HG03175 (cell line): ENCODE data around the gene EHD4.

Experiments used
- ATAC-seq: cut with Tn5 transposase; IDR thresholded peaks from one replicate; pipeline ENCODE4 v1.9.1; 2021; ENCODE audit warnings: mild to moderate bottlenecking, moderate library complexity; ENCODE audit not compliant: unreplicated experiment

The EHD4 gene

DNA sequence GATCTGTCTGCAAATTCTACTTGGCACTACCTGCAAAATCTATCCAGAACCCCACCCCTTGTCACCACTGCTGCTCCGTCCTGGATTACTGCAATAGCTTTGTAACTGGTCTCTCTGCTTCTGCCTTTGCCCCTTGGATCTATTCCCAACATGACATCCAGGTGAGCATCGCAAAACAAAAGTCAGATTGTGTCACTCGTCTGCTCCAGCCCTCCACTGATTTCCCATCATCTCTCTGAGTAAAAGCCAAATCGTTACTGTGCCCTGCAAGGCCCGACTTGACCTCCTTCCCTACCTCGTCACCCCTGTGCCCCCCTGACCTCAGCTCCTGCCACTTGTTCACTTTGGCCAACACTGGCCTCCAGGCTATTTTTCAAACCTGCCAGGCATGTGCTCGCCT lies 87.9 kb downstream of the EHD4 start:
- no peak for ATAC-seq

DNA sequence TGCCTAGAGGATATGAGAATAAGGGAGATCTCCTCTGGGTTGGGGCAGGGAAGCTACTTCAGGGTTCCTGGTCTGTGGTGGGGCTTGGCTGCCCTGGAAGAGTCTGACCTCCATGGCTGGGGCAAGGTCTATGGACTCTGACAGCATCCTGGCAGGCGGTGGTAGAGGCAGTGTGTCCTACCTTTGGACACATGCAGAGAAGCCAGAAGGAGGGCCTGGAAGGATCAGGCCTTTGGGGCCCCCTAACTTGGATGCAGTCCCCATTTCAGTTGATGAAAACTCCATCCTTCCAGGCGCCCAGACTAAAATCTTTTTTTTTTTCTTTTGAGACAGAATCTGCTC lies 88.9 kb downstream of the EHD4 start:
- ATAC-seq = no peak

DNA sequence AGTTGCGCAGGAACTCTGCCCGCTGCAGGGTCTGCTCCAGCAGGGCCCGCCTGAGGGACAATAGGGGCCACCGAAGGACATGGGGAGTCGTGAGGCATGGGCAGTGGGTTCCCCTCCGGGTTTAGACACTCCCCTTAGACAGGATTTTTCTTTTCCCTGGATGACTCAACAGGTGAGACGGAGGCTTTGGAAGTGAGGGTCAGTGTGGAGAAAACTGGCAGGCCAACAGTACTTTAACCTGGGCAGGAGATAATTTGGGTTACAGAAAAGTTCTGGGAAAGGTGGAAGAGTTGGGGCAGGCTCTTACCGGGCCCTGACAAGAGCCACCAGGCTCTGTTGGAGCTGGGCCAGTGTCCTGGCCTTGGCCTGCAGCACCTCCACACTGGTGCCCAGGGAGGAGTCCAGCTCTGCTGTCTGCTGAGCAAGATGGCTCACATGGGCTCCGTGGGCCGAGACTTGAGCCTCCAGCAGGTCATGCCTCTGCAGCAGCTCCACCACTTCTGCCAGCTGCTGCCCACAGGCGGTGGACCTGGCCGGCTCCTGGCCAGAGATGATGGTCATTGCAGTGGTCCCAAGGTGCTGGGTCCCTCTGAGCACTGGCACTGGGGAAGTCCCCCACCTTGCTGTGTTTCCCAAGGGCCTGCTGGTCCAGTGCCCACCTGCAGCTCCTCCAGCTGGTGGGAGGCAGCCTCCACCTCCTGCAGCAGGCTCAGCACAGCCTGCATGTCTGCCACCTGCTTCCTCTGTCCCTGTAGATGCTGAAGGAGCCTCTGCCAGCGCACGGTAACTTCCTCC lies 89.5 kb downstream of the EHD4 start:
- ATAC-seq = no peak

DNA sequence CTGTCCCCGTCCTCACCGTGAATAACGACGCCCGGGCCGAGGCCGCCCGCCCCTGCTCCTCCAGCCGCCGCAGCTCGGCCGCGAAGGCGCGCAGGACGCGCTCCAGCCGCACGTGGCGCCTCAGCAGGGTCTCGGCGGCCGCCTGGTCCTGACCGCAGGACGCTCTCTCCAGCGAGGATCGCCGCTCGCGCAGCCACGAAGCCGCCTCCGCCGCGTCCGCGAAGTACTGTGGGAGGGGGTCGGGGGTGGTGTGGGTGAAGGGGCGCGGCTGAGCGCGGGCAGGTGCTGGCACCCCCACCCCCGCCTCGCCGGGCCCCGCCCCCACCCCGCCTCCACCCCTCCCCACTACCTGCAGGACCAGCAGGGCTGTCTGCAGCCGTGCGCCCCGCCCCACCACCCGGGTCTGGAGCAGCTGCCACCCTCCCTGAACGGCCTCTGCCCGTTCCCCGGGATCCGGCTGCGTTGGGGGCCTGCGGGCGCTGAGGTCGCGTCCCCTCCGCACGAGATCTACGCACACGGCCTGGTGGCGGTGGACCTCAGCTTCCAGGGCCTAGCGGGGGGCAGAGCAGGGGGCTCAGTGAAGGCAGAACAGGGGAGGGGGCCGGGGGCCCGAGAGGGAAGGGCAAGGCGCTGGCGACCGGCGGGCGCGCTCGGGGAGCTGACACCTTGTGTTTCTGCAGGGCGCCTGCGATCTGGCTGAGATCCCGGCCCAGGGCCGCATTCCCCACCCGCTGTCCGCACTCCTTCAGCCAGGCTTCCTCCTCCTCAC lies 90.3 kb downstream of the EHD4 start:
- no peak for ATAC-seq

DNA sequence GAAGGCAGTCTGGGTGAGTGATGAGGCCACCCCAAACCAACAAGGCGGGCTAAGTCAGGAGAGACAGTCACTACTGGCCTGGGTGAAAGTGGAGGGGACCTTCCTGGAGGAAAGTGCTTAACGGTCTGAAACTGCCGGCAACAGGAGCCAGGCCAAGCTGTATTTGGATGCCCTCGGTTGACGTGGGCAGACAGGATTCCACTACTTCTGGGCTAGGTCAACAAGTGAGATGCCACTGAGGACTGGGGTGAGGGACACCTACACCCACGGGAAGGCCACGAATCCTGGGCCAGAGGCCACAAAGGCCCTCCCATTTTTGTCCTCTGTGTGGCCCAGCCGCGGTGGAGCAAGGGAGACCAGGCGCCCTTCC lies 90.8 kb downstream of the EHD4 start:
- no peak for ATAC-seq

DNA sequence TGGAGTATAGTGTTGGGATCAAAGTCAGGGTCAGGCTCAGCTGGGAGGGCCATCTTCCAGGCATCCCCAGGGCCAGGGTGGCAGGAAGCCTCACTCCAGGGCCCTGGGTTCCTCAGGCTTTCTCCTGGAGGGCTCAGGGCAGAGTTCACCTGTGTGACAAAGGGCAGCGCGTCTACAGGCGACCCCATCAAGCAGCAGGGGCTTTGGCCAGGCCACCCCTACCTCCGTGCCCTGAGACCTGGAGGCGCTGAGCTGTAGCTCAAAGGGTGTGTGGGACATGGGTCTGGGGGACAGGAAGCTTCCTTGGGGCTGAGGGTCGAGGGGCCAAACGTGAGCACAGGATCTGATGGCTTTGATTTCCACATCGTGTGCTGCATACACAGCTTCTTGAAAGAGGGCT lies 91.3 kb downstream of the EHD4 start:
- no peak for ATAC-seq

DNA sequence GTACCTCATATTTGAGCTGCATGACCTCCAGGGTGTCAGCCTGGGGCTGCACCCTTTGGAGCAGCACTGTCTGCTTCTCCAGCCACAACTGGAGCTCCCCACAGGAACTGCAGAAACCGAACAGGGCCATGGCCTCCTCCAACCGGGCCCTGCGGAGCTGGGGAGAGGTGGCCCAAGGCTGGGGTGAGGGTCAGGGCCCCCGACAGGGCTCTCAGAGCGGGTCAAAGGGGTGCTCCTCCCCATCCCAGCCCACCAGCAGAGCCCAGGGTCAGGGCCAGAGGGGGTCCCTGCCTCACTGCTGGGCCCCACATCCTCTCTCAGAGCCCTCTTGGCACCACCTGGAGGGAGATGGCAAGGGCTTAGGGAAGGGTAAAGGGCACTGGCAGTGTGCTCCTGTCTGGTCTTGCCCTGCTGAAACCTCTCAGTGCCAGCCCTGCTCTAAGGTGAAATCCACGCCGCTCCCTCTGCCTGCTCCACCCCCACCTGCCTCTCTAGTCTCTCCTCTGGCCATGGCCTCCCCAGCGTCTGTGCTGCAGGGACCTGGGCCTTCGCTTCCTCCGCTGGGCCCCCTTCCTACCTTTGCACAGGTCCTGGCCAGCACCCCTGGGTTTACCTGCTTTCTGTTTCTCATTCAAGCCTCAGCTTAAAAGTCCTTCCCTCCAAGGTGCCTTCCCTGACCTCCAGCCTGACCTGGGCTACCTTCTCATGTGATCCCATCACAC lies 92.0 kb downstream of the EHD4 start:
- no peak for ATAC-seq

DNA sequence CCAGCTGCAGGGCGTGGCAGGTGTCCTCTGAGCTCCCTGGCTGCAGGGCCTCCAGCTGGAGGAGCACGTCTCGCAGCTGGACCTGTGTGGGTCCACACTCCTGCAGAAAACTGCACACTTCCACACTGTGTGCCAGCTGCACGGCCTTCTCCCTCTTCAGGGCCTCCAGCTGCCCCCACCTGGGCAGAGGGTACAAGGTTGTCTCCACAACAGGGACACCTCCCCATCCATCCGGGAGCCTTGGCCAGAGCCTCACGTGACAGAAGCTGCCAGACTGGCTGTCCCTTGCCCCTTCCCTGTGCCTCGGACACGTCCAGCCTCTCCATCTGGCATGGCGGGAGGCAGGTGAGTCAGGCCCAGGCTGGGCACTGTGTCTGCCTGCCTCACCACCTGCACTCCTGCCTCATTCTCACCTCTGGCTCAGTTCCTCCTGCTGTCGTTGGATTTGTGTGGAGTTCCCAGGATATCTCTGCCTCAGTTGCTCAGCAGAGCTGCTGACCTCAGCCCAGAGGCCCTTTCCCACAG lies 93.0 kb downstream of the EHD4 start:
- ATAC-seq = no peak

DNA sequence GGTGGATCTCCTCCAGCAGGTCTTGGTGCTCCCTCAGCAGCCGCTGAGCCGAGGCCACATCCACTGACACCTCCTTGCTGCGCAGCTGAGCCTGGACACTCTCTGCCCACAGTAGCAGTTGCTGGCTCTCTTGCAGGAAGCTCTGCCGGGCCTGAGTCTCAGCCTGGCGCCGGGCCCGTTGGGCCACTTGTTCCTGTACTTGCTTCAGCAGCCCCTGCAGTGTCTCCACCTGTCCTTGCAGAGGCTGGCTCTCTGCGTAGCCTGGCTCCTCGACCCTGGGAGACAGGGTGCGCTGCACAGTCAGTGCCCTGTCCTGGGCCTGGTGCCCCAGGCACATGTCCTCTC lies 94.0 kb downstream of the EHD4 start:
- no peak for ATAC-seq

DNA sequence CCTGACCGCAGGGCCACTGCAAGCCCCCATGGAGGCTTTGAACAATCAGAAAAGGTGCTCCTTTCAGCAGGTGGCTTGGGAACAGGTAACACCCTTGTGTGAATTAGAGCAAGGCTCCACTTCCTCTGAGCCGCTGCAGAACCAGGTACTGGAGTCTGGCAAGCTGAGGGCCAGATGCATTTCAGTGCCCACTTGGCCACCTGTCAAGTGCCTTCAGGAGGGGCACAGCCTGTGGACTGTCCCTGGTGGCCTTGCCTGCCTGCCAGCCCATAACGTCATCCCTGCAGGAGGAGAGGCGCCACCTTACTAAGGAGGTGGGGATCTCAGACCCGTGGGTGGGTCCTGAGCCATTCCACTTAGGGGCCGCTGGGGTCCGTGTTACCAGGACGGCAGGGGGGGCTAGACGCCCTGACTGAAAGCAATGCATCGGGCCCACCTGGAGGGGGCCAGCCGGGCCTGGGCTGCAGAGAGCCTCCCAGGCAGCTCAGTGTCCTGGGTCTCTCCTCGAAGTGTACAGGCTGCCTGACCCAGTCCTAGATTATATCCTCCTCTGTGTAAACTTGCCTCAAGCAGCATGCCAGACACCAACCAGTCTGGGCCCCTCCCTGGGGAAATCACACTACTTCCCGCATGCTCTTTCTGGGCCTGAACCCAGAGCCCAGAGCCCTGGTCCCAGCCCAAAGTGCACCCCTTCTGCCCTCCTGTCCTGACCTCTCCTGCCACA lies 94.6 kb downstream of the EHD4 start:
- ATAC-seq = no peak

DNA sequence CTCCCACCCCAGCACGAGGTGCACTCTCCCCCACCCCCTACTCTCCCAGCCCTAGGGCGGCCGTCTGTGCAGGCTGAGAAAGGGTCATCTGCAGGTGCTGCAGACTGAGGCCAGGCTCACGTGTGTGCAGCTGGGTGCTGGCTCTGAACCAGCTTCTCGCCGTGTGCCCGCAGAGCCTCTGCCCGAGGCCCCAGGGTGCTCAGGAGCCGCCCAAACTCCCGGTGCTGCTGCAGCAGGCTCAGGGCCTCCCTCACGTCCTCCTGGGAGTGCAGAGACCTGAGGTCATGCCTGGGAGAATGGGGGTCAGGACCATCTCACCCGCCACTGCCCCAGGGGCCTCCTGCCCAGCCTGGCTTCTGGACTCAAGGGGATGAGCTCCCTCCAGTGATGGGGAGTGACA lies 95.7 kb downstream of the EHD4 start:
- ATAC-seq = no peak

DNA sequence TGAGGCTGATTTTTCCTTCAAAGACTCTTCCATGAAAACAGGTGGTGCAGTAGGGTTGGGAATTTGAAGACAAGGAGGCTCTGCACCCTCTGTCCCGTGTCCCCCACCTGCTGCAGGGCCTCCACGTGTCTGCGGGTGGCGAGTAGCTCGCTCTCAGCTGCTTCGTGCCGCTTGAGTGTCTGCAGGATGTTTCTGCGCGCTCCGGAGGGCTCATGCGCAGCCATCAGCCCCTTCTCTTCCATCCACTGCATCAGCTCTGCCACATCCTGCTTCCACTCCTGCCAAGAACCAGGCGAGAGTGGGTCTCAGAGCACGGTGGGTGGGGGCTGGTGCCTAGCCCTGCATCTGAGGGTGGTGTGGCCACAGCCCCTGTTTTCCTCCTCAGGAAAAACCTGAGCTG lies 96.3 kb downstream of the EHD4 start:
- ATAC-seq = no peak

DNA sequence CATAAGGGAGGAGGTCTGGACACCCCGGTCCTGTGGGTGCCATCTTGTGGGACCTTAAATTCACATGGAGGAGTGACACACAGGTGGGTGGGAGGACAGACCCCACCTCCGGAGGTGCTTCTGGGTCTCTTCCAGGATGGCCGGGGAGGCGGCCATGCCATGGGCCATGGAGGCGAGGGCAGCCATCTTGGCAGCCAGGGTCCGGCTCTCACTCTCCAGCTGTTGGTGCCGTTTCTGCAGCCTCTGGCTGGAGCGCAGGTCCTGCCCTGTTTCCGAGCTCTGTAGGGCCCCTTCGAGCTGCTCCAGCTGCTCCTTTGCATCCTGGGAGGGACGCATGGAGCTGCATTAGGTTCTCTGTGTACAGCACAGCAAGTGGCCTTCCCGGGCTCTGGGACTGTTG lies 97.6 kb downstream of the EHD4 start:
- ATAC-seq = no peak

DNA sequence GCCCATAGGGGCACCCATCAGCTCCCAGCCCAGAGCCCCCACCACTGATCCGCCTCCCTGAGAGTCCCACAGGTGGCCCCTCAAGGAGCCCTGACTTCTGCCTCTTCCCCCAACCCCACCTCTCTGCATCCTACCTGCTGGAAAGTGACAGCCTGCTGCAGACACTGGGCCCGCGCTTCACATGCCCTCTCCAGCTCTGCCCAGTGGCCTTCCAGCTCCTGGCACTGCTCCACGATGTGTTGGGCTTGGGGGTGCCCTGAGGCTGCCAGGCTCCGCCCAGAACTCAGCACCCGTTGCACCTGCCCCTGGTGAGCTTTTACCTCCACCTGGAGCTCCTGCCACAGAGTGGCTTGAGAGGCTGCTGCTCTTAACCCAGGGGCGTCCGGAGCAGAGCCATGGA lies 98.6 kb downstream of the EHD4 start:
- no peak for ATAC-seq

DNA sequence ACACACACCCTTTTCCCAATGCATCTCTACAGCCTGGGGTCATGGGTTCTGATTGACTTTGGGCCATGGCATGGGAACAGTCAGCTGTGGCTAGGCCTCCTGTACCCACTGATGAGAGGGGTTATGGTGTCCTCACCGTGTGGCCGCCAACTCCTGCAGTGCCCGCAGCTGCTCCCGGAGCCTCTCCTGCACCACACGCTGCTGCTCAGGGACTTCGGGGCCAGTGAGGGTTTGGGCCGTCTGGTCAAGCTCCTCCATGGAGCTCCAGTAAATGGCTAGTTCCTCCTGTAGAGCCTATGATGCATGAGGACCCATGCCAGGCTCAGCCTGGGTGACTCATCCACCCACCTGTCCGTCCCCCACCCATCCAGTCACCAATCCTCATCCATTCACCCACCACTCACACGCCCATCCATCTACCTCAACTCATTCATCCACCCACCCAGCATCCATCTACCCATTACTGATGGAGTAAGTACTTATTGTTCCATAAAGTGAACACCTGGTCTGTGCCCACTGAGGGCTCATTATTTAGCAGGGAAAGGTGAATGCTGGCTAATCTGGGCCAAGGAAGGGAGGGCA lies 100.1 kb downstream of the EHD4 start:
- no peak for ATAC-seq

DNA sequence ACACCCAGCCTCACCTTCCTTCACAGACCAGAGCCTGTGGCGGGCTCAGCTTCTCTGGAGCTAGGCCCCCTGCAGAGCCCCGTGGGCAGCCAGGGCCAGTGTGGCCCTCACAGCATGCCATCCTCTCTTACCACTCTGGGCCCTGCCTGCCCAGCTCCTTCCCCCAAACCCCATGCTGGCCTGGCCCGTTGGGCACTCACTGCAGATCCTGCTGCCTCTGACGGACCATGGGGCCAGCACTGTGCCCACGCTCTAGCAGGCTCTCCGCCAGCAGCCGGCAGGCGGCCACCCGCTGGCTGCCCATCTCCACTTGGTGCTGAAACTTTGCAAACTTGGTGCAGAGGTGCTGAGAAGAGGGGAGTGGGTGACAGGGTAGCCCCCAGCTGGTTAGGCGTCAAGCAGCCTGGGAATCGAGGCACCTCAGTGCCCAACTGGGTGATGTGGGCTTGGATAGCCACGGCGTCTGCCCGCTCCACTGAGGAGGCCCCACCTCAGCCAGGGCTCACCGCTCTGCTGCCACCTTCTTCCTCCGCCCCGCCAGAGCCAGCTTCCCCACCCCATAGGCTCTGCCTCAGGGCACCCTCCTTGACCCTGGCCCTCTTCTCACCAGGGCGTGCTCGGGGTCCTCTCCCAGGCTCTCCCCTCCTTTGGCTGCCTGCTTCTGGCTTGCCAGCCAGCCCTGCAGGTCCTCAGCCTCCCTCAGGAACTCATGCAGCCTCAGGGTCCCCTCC lies 101.0 kb downstream of the EHD4 start:
- ATAC-seq = no peak

DNA sequence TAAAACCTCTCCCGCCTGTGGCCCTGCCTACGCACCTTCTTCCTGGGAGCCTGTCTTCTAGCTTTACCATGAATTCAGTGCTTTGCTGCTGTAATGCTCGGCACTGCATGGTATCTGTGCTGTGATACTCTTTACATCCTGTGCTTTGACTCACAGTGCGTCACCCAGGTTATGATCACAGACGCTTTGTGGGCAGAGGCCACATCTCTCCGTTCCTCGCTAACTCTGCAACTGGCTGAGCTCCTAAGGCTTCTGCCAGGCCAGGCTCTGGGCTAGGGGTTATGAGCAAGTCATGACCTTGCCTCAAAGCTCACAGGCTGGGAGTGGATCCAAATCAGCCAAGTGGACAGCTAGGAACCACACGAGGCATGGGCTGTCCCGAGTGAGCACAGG lies 101.7 kb downstream of the EHD4 start:
- ATAC-seq = no peak

DNA sequence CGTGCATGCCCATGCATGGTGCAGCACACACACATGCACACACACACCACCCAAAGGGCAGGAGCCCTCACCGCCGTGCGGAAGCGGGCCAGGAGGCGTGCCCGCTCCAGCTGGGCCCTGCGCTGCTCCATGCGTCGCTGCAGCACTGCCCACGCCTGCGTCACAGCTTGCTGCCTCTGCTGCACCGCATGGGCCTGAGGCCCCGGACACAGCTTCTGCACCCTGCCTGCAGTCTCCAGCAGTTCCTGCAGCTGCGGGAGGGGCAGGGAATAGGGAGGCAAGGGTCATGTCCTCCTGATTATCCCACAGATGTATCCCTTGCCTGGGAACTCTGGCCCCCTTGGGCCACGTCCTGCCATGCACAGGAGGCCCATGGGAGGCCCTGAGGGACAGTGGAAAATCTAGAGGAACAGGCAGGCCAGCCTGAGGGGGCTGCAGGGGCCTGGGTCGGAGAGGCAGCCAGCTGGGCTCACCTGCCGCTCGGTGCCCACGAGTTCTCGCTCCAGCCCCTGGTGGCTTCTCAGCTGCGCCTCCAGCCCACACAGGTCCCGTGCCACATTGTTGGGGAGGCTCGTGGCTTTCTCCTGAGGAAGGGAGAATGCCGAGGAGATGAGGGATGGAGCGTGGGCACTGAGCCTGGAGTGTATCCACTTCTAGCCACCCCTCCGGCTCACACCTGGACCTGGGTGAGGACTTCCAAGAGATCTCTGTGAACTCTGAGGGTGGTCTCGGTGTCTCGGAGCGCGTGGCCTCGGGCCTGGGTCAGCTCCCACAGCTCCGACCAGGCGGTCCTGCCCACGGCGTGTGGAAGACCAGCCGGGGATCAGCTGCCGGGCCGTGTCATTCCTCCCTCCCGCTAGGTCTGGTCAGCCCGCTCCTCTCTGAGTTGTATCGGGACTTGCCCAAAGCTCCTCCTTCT lies 102.3 kb downstream of the EHD4 start:
- ATAC-seq = no peak

DNA sequence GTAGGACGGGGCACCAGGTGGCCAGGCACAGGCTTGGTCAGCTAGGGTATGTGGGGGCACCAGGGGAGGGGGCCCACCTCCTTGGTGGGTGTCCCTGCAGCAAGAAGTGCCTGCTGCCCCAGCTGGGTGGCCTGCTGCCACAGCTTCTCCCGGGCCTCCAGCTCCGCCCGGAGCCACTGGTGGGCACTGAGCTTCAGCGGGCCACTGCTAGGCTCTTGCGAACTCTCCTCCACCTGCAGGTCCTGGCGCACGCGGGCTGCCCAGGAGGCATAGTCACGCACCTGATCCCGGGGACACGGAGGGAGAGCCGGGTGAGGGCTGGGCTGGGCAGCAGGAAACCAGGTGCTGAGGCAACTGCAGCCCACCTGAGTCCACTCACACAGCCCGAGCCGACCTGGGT lies 104.0 kb downstream of the EHD4 start:
- no peak for ATAC-seq
